Amniotic stem cell (primary cell): ENCODE data around the gene ATXN1.
"Not testable (repeated sequence)": the region's sequence is repeated elsewhere in the genome, so short reads cannot be mapped to it uniquely, and the experiment has no call there.

Experiments used
- DNase-seq: peaks from one replicate; lab custom pipeline; 2025; lab: John Stamatoyannopoulos, UW

The ATXN1 gene

DNA sequence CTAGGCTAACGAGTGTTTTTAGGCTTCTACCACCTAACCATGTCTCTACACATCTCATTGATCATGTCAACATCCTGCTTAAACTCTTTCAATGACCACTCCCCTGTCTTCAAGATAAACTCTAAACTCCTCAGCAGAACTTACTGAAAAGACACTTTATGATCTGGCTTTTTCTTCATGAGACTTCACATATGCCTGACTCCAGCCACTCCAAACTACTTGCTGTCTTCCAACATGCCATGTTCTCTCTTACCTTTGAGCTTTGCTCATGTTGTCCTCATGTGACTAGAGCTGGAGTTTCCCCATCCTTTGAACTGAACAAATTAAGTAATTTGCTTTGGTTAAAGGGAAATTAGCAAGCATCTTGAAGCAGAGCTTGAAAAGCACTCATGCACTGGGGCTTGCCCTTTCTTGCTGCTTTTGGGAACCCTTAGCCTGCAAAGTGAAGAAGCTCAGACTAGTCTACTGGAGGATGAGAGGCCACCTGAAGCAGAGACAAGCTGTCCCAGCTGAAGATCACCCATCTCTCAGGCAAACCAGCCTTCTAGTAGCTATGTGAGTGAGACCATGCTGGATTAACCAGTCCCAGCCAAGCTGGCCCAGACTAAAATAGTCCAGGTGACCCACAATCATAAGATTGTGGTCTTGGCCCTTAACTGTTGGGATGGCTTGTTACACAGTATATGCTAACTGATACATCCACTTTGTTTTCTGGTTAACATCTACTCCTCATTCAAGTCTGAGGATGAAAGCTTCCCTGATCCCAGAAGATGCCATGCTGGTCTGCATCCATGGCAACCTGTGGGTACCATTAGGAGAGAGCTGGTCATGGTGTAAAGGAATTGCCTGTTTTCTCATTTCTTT, 287.1 kb downstream of the ATXN1 start:
- DNase-seq = no peak

DNA sequence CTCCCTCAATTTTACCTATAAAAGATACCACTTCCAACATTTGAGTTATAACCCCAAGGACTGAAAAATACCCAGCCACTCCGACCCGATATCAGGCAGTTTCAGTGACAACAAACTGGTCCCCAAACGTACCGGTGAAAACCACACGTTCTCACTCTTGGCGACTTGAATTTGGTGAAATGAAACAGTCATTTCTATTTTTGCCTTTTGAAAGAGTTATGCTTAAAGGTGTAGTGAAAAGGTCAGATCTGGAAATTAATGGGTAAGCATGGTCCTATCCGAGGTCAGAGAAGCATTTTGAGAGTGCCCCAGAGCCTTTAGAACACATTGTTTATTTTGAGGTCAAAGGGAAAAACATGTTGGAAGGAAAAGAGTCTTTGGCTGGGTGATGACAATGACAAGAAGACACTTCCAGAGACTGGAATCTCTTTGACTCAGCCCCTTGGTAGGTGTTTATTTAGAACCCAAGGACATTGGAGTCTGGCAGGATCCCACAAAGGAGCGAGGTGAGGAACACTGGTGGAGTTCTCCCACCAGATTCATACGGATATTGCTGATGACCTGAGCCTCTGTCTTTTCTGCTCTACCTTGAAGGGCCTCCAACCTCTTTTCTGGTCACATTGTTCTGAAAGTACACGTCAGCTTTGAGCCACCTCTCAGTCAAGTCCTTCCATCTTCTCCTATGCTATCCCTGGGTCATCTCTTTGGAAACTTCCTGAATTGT, 287.9 kb downstream of the ATXN1 start:
- DNase-seq = no peak

- peak; percentile 25 for DNase-seq
Measured at GRCh38 chr6:16472349-16473069, 288.8 kb downstream of the ATXN1 start.

DNA sequence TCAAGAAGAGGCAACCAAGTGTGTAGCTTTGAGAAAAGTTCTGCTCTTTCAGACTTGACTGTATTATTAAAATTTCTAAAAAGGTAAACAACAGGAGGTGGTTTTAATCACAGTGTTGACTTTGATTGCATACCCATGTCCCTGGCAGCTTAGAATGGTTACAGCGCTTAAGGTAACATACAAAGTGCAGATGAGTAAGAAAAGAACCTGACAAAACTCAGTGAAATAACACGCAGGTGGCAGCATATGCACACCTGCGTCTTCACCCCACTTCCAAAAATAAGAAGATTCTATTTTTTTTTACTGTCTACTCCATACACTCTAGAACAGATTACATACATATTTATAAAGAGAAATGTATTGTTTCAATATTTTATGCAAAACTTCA, 289.4 kb downstream of the ATXN1 start:
- no peak for DNase-seq

GRCh38 chr6:16471222-16471909, 289.9 kb downstream of the ATXN1 start:
- DNase-seq = no peak

- DNase-seq = no peak
Measured at GRCh38 chr6:16470502-16471221, 290.6 kb downstream of the ATXN1 start.

DNA sequence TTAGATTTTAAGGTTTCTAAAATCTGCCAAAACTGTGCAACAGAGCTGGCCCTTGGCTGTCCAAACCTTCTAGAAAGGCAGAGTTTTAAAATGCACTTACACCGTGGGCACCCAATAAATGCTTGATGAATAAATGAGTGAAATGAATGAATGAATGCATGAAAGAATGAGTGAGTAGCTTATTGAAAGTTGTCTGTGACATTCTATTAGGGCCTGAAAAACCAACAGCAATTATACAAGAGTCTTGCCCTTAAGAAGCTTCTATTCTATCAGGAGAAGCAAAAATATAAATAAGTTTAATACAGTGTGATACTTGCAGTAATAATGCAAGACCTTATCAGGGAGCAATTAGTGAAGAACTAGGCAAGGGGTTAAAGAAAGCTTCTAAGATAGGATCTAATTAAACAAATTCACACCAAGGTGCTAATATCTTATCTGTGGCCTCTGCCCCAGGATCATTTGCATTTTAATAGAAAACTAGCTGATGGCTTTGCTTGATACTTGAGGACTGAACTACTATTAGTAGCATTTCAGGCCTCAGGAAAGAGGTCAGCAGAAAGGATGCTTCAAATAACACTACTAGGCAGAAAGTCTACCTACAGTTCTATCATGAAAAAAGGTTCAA, 292.2 kb downstream of the ATXN1 start:
- DNase-seq = no peak

- DNase-seq = no peak
Measured at GRCh38 chr6:16466800-16467553, 294.3 kb downstream of the ATXN1 start.

GRCh38 chr6:16464045-16464444, 297.2 kb downstream of the ATXN1 start:
- no peak for DNase-seq

GRCh38 chr6:16463246-16463645, 298.0 kb downstream of the ATXN1 start:
- not testable (repeated sequence) for DNase-seq

- DNase-seq = no peak
Measured at GRCh38 chr6:16461491-16461890, 299.8 kb downstream of the ATXN1 start.

DNA sequence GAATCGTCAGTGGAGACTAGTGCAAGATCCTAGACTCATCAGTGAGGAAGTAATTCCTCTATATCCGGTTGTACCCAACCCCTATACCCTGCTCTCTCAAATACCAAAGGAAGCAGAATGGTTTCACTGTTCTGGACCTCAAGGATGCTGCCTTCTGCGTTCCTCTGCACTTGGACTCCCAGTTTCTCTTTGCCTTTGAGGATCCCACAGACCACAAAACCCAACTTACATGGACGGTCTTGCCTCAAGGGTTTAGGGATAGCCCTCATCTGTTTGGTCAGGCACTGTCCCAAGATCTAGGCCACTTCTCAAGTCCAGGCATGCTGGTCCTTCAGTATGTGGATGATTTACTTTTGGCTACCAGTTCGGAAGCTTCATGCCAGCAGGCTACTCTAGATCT, 301.8 kb downstream of the ATXN1 start:
- DNase-seq = not testable (repeated sequence)

DNA sequence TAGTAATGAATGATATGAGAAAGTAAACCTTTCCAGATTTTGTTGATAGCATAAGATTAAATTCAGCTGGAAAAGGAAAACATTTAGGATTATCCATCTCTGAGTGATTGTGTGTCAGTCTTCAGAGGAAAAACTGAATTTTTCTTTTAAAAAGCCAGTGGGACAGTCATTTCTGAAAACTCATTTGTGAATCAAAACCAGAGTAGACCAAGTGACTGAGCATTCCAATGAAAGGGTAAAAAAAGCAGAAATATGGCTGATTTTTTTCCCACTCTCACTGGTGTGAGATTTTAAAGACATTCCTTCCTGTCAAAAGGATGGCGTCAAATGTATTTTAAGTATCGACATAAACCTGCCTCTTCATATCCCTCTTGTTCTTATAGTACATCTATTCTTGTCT, 308.9 kb downstream of the ATXN1 start:
- no peak for DNase-seq

DNA sequence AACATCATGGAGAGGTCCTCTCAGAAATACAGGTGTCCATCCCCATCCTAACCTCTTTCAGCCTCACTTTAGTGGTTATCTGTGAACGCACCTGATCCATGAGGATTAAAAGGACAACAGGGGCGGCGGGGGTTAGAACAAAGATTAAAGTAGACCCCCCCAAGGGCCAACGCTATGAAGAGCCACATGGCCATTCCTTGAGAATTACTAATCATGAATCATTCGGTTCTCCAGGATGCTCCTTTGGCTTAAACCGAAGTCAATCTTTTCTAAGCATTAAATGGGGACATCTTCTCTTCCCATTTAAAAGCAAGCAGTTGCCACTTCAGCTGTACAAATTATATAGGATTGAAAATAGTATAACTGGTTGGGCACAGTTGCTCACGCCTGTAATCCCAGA, 310.4 kb downstream of the ATXN1 start:
- DNase-seq = no peak

GRCh38 chr6:16450285-16450684, 311.0 kb downstream of the ATXN1 start:
- DNase-seq = peak; percentile 58

- DNase-seq = no peak
Measured at GRCh38 chr6:16446273-16446672, 315.0 kb downstream of the ATXN1 start.

DNA sequence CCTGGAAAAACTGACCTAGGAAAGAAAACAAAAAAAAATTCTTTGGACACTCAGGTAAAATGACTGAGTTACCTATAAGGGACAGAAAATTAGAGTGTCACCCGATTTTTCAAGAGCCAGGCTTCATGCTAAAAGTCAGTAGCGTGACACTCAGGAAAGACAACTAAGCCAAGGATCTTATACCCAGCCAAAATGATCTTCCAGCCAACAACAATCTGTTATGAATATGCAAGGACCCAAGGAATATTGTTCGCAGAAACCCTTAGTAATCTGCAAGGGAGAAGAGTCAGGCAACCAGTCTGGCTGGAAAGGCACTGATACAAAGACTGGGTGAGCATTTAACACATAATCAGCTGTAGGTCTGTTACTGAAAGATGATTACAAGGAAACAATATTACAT, 319.2 kb downstream of the ATXN1 start:
- no peak for DNase-seq

DNA sequence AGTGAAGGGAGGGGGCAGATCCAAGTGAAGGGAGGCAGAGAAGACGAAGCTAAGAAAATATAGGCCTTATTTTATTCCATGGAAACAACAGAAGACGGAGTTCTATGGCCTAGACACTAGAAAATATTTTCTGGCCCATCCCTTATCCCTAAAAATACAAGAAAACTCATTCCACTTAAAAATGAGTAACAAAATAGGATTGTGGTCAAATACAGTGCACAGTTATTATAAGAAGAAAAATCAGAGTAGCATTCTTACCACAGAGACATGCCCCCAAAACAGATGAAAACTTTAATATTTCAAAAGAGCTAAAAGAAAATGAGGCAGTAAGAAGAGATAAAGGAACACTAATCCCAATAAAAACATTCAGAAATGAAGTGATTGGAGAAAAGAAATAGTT, 320.0 kb downstream of the ATXN1 start:
- DNase-seq = no peak

DNA sequence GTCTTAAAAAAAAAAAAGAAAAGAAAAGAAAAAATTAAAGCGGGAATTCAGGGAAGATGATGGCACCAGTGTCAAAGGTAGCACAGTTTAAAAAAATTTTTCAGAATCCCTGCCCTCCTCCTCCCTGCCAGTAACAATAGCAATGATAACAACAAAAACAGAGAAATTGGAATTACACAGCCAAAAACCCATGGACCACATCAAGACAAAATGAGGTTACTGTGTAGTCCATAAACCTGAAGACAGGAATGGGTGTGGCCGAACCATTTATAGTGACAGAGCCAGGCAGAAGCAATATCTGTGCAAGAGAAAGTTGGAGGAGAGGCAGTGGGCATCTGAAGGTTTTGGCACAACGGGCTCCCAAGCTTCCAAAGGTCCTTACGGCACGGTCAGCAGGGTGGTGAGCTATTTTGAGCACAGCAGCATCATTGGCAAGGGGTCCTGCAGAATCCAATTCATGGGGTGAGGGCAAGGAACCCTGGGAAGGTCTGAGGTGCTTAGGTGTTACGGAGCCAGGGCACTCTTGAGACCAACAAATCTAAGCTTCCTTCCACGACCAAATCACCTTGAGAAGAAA, 320.5 kb downstream of the ATXN1 start:
- DNase-seq = no peak
